NCI-H82 treated with DMSO at 0.1 percent for 48 hours (cell line): ENCODE results near the gene PRRC2B.

Experiments
- DNase-seq: peaks from one replicate; lab custom pipeline; 2025; ENCODE audit not compliant: unreplicated experiment; lab: John Stamatoyannopoulos, UW

The PRRC2B gene

DNA sequence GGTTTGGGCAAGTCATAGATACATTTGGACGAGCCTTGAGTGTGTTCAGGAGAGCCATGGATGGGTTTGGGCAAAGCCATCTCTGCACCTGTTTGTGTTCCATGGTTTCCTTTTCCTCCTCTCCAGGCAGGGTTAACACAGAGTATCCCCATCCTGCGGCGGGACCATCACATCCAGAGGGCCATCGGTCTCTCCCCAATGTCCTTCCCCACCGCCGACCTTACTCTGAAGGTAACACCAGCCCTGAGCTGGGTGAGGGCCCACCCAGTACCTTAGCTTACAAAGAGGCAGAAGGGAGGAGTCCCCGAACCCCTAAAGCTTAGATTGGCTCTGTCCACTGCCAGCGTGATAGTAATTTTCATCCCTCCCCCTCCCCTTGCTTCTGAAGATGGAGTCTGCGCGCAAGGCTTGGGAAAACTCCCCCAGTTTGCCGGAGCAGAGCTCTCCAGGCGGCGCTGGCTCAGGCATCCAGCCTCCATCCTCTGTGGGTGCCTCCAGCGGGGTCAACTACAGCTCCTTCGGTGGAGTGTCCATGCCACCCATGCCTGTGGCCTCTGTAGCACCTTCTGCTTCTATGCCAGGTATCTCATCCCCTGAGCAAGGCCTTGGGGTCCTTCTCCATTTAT is 90.8 kb downstream of the PRRC2B start:
- no peak for DNase-seq

DNA sequence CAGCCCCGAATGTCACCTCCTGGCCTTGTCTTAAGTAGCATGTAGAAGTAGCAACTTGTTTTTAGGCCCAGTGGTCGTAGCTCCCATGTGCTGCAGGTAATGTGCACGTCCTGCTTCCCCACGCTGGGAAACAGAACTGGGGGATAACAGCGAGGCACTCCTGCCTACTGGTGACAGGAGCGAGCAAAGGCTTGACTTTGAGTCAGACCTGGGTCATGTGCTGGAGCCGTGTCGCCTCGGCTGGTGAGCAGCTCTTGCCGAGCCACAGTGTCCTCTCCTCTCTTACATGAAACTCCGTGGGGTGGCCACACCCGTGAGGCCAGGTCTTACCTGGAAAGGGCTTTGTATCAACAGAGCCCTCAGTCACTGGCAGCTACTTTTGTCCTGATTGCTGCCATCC is 91.3 kb downstream of the PRRC2B start:
- DNase-seq, result no peak

DNA sequence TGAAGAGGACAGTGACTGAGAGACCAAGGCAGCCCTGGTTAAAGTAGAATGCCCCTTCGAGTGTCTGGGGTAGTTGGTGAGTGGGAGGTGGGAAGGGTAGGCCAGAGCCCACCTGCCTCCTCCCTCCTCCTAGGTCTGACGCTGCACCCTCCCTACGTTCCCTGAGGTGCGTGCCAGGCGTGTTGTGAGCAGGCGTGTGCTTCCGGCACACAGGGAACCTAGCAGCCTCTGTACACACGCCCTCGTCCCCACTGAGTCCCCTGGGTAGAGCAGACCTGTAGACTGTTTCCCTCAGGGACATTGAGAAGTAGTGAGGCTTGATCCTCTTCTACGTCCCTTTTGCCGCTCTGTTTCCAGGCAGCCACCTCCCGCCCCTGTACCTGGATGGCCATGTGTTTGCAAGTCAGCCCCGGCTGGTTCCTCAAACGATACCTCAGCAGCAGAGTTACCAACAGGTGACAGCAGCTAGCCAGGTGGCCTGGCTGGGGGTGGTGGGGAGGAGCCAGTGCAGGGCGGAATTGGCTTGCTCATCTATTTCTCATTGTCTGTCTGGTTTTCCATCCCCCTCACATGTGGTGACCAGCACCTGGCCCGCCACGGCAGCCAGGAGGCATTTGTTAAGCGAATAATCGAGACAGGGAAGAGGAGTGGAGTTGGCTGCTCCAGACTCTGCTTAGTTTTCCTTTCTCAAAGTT is 92.0 kb downstream of the PRRC2B start:
- DNase-seq, result no peak

DNA sequence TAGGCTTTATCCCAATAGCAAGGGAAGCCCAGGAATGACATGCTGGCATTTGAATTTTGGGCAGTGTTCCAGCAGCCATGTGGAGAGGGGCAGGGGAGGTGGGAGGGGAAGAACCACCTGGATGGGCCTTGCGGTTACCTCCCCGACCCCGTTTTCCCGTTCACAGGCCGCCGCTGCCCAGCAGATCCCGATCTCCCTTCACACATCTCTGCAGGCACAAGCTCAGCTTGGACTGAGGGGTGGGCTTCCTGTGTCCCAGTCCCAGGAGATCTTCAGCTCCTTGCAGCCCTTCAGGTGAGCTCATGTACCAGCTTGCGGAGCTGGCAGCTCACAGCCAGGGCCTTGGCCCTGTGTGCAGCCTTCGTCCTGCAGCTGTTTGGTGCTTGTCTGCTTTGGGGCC is 93.1 kb downstream of the PRRC2B start:
- DNase-seq, result no peak

DNA sequence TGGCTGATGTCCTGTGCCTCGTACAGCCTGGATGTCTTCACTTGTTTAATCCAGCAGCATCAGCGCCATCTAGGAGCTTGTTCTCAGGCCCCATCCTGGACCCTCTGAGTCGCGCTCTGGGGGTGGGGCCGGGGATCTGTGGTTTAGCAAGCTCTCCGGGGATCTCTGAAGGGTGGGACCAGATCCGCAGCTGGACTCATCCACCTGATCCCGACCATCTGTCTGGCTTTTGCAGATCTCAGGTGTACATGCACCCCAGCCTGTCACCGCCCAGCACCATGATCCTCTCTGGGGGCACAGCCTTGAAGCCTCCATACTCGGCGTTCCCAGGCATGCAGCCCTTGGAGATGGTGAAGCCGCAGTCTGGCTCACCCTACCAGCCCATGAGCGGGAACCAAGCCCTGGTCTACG is 93.7 kb downstream of the PRRC2B start:
- DNase-seq, result no peak

DNA sequence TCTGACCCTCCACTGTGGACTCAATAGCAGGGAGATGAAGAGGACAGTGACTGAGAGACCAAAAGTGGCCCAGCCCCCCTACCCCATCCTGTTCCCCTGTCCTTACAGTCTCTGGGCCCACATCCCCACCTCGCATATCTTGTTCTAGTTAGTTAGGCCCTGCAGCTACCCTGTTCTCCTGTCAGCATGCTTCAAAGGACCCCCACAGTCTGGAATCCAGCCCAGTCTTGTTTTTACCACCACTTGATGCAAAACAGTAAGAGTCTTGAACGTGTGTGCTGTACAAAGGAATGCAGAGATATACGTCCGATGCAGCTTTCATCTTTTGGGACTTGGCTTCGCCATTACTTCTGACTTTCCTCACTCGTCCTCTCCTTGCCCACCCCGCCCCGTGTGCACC is 96.6 kb downstream of the PRRC2B start:
- no peak for DNase-seq

DNA sequence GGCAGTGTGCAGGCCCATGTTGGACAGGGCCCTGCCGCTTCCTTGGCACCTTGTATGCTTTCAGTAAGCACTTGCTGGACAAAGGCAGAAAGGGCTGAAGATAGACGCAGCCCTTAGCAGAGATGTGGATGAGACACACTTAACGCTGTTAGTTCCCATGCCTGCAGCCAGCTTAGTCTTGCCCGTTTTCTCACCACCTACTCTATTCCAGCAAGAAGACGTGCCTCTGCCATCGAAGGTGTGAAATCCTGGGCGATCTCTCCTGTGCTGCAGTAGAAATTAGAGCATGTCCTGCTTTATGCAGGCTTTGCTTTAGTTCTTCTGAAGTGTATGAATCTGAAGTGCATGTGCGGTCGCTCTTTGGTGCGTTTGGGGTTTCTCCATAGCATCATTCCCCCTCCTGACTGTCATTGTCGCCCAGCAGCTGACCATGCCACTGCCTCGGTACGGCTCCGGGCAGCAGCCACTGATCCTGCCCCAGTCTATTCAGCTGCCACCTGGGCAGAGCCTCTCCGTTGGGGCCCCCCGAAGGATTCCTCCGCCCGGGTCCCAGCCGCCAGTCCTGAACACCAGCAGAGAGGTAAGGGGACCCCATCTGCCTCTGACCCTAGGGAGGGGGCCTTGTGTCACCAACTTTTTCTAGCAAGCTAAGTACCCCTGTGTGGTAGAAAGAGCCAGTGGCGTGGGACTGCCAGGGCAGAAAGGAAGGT is 97.3 kb downstream of the PRRC2B start:
- DNase-seq, result no peak

DNA sequence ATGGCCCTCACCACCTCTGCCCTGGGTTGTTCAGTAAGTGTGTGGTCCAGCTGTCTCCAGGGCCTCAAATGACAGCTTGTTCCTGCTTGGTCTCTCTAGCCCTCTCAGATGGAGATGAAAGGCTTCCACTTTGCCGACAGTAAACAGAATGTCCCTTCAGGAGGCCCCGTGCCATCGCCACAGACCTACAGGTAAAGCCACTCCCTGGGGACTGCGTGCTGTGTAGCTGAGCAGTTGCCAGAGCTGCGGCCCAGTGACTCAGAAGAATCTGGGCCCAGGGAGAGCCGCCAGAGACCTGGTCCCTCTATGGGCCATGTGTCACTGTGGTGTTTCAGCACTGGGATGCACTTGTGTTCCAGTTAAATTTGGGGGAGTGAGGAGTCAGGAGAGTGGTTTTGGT is 98.2 kb downstream of the PRRC2B start:
- DNase-seq, result no peak

DNA sequence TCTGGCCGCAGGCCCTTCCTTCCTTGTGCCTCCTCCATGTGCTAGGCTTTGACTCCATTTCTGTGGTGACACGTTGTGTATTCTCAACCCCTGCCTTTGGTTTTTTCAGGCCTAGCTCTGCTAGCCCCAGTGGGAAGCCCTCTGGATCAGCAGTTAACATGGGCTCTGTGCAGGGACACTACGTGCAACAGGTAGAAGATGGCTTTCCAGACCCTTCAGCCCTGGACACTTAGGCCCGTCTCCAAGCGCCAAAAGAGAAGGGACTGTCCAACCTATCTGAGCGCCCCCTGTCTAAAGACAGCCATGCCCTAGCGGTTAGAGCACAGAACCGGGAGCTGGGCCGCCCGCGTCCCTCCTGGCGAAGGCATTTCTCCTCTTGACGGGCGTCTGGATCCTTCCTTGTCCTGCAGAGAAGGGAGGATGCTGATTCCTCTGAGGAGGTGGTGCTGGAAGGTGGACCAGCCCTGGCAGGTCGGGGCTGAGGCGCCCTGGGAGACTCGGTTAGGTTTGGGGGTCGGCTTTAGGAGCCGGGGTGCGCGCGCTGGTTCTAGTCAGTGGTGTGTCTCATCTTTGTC is 100.5 kb downstream of the PRRC2B start:
- DNase-seq, result no peak

DNA sequence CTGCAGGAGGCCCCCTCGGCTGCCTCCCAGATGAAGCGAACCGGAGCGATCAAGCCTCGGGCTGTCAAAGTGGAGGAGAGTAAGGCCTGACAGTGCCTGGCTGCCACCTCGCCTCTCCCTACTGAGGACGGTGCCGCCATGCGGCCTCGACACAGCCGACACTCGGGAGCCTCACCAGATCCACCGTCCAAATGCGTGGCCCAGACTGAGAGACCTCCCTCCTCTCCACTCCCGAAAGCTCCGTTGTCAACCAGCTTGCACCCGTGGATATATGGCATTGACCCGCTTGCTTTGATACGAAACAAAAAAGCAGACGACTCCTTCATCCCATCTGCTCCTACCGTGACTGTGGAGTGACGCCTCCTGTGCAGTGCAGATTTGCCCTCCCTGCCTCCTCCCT is 101.9 kb downstream of the PRRC2B start:
- DNase-seq, result no peak

DNA sequence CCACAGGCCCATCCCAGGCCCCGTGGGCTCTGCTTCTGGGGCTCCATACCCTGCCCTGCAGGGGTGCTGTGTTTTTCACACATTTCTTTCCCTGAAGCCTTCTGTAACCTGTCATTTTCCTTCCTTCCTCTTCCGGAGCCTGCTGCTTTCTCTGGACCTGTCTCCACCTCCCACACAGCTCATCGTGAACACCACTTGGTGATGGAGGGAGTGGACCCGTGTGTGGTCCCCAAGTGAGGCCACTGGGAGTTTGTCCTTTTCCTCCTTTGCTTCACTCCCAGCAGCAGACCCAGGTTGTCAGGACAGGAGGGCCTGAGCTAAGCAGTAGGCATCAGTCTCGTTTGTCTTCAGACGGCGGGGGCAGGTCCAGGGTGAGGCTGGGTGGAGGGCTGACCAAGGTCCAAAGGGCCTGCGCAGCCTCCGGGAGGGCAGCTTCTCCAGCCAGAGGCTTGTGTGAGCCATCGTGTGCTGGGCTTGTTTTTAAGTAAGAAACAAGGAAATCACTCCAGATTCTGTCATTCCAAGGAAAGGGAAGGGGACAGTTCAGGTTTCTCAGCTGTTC is 103.0 kb downstream of the PRRC2B start:
- DNase-seq, result no peak

DNA sequence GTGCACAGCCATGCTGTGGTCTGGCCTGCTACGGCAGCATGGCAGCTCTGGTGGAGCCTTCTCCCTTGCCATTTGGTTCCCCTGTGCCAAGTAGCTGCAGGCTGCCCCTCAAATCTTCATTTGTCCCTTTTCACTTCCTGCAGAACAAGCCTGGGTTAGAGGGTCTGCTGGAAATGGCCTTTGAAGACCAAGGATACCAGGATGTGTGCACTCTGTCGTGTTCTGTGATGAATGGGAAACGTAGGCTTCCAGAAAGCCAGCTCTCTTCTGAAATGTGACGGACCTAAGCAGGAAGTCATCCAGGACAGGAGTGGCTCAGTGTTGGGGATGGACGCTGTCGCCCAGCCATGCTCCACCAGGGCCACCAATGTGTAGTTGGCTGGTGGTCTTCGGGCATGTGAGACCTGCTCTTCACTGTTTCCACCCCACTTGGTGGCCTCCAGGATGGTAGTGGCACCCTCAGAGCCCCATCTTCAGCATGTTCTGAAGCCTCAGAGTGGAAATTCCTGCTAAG is 105.4 kb downstream of the PRRC2B start:
- no peak for DNase-seq

DNA sequence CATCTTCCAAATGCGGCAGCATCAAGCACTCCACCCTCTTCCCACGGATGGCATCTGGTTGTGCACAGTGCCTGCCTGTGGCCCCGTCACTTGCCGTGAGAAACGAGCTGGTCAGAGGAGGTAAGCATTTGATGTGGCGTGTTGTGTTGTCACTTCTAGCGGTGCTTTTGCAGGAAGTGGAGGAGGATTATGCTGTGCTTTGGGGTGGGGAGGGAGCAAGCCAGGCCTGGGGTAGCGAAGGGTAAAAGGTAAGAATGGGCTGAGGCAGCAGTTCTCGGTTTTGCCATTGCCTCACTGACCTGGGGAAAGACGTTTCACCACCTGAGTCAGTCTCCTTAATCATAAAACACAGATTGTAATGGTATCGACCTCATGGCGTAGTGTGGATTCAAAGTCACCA is 106.5 kb downstream of the PRRC2B start:
- no peak for DNase-seq

DNA sequence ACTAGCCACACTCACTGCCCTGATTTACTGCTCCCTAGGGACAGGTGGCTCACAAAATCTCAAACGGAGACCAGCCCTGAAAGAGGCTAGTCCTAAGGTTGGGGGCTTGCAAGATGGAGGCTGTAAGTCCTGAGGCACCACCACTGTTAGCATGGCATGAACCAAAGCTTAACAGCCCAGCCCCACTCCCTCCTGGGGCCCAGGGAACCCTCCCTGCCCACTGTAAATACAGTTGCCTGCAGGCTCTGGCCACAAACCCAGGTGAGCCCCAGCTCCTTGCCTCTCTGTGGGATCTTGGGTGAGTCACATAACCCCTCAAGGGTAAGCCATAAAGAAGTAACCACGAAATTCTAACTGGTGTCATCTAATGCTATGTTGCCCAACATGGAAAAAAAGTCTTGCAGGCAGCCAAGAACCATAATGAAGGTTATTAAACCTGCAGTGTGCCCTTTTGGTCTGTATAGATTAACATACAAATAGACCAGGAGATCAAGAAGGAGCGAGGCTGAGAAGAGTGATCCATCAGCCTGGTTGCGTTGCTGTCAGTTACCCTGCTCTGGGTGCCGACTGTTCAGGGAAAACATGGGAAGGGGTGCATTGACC is 107.2 kb downstream of the PRRC2B start:
- DNase-seq, result no peak

DNA sequence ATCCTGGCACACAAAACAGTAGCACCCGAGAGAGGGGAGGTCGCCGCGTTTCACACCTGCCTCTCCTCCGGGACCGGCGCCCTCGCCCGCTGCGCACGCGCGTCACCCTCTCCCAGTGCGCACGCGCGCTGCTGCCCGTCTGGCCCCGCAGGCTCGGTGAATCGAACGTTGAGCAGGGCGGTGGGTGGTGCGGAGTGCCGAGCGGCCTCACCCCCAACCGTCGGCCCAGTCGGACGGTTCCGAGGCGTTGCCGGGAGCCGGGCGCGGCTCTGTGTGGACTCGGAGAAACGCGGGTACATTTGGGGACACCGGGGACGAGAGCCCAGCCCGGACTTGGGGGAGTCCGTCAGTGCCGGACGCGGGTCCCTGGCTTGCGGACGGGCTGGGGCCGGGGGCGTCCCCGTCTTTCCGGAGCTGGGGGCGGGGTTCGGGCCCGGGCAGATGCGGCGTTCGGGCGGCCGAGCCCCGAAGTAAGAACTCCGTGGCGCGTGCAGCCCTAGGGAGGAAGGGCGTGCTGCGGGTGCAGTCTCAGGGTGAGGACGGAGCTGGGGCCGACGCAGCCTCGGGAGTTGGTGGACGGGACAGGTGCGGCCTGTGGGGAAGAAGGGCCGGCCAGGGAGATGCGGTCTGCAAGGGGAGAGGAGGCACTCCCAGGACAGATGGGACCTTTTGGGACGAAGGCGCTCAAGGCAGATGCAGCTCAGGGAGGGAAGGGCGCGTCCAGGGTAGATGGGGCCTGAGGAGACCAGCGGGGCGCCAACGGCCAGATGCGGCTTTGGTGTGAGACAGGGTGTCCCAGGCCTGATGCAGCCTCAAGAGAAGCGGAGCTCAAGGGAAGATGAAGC is 109.1 kb downstream of the PRRC2B start, which contains the start of gene POMT1:
Gene POMT1 (plus strand): TSS at position 138 of the 845 bp plus-strand sequence. CDS start 1,301 bp downstream, outside the sequence.
- peak; percentile 79 for DNase-seq

DNA sequence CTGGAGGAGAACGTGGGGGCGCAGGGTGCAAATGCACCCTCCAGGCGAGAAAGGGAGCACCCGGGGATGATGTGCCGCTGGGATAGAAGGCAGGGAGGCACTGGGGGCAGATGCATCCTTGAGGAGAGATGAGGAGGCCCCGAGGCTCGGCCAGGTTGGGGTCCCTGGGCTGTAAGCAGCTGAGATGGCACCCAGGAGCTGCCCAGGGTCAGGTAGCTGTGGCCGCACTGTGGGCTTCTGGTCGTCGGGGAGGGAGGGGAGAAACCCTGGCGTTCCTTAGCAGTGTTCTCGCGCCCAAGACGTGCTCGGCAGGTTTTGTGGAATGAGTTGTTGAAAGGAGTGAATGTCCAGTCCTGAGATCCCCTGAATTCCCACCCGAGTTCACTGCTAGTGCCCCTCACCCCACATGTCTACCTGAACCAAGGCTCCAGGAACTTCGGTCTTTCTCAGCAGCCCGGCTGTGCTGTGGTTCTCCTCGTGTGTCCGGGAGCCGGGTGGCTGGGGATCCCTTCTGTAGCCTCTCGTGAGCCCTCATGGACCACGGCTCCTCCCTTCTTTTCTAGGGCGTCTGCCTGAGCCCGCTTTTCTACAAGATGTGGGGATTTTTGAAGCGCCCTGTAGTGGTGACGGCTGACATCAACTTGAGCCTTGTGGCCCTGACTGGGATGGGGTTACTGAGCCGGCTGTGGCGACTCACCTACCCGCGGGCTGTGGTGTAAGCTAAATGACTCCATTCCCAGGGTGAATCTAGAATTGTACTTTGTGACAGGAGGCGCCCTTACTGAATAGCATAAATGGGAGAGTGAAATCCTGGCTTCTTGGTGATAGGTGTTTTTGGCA is 110.0 kb downstream of the PRRC2B start:
- no peak for DNase-seq

DNA sequence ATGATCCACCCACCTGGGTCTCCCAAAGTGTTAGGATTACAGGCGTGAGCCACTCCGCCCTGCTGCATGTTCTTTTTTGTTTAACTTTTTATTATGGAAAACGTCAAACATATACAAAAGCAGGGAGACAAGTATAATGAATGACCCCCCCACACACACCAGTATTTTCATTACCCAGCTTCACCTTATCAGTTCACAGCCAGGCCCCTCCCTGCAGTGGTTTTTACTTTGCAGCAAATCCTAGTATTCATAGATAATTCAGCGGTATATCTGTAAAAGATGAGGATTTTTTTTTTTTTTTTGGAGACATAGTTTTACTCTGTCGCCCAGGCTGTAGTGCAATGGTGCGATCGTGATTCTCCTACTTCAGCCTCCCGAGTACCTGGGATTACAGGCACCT is 111.1 kb downstream of the PRRC2B start:
- DNase-seq, result no peak

DNA sequence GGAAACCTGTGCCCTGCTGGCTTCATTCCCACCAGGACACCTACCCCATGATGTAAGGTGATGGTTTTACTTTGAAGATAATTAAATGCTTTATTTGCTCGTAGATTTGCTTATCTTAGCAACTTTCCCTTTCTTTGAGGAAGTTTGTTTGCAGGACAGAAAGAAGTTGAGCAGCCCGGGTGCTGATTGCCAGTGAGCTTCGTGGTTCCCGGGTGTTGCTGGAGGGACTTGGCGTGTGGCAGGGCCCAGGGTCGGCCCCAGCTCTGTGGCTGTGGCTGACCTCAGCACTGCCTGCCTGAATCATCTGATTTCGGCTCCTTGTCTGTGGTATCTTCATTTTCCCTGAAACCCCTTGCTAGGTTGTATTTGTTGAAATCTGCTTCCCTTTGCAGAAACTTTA is 117.5 kb downstream of the PRRC2B start:
- DNase-seq, result no peak

DNA sequence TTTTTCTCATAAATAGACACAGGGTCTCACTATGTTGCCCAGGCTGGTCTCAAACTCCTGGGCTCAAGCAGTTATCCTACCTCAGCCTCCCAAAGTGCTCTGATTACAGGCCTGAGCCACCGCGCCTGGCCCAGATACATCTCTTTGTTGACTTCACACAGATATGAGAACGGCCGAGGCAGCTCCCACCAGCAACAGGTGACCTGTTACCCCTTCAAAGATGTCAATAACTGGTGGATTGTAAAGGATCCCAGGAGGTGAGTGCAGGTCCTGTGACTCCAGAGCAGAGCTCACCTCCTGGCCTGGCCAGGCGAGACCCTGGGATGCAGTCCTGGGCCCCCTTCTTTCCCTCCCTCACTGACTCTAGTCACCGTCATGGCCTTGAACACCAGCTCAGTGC is 118.0 kb downstream of the PRRC2B start:
- DNase-seq, result no peak
